Fibroblast of the aortic adventitia (primary cell): ENCODE results near the gene WASHC3. TPM values are rescaled to one million over a fixed set of nuclear protein-coding genes. Genes with fewer than 3 reads are reported as not detected.

Experiments used
- DNase-seq: peaks from one replicate; pipeline ENCODE4 v3.0.0-alpha.2; 2010; ENCODE audit warnings: low read depth
- H3K4me3 ChIP-seq: 2 replicates; pipeline ENCODE4 v1.5.1; 2011; ENCODE audit warnings: low read depth, mild to moderate bottlenecking, control low read depth, low read length, moderate library complexity
- CTCF ChIP-seq: IDR thresholded peaks from 2 replicates; pipeline ENCODE4 v1.5.1; 2011; ENCODE audit warnings: mild to moderate bottlenecking, low read length, control low read depth, inconsistent platforms; ENCODE audit not compliant: insufficient read depth
- total RNA-seq: library from RNA; depleted of rRNA; stranded (reverse); fragments of >200 nt; gene quantifications from 2 replicates; pipeline ENCODE4 v1.2.3, GENCODE V29; 2012; ENCODE audit warnings: low replicate concordance

Gene WASHC3
- total RNA-seq, 1 donor, result 141 TPM

- no peak for TF ChIP-seq CTCF
- no peak for DNase-seq
- H3K4me3 ChIP-seq, result no peak overlapping the region
Observed at GRCh38 chr12:102050660-102051430, 10.9 kb downstream of the WASHC3 start.

GRCh38 chr12:102043928-102044327 is 17.9 kb downstream of the WASHC3 start:
- no peak for TF ChIP-seq CTCF
- no peak for DNase-seq

GRCh38 chr12:102033991-102034745 is 27.6 kb downstream of the WASHC3 start:
- H3K4me3 ChIP-seq, result no peak overlapping the region
- TF ChIP-seq CTCF, result no peak
- DNase-seq, result peak; percentile 82

More at GRCh38 chr12:102043928-102044327, 17.9 kb downstream of the WASHC3 start:
- H3K4me3 ChIP-seq, result no peak overlapping the region

- no peak for DNase-seq
- H3K4me3 ChIP-seq, result no peak overlapping the region
- no peak for TF ChIP-seq CTCF
Observed at GRCh38 chr12:102031852-102032251, 29.9 kb downstream of the WASHC3 start.

GRCh38 chr12:102029141-102029540 is 32.6 kb downstream of the WASHC3 start:
- DNase-seq, result peak; percentile 54
- no peak for TF ChIP-seq CTCF

GRCh38 chr12:102026728-102027127 is 35.1 kb downstream of the WASHC3 start:
- TF ChIP-seq CTCF, result no peak
- no peak for DNase-seq
- H3K4me3 ChIP-seq, result no peak overlapping the region

More at GRCh38 chr12:102029141-102029540, 32.6 kb downstream of the WASHC3 start:
- H3K4me3 ChIP-seq, result no peak overlapping the region
